GM18951 (cell line): ENCODE results near the gene DNAAF5.

Source experiments
- POLR2A ChIP-seq: IDR thresholded peaks from 4 replicates; pipeline ENCODE4 v1.6.1; 2011; ENCODE audit warnings: mild to moderate bottlenecking; ENCODE audit not compliant: insufficient read length, insufficient read depth; ENCODE audit errors: extremely low read depth
- in situ Hi-C: fragments of 300-500 bp; cut with MboI; formaldehyde crosslinking; loops from one replicate; pipeline ENCODE4 v1.12.0; 2022; ENCODE audit warnings: low sequenced_read_pairs, mixed read lengths, inconsistent platforms; ENCODE audit not compliant: unreplicated experiment

Gene DNAAF5

DNA sequence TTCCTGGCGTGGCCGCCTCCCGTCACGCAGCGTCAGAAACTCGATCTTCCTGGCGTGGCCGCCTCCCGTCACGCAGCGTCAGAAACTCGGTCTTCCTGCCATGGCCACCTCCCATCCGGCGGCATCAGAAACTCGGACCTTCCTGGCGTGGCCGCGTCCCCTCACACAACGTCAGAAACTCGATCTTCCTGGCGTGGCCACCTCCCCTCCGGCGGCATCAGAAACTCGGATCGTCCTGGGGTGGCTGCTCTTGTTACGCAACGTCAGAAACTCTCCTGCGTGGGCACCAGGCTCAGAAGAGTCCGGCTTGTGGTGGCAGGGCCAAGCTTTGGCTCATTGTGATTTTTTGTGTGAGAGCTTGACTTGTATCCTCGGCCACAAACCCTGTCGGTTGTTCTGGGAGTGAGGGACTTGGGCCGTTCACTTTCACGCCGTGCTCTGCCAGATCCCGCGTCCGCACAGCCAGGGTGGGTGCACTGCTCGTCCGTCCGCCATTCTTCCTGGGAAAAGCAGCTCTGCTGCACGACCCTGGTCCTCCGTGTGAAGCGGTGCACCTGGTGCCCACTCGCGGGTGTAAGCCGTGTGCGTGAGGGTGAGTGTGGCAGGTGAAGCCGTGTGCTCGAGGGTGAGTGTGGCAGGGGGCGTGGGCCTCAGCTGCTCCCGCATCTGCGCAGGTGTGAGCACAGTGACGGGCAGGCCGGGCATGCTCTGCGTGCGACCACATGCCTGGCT, 56.4 kb downstream of the DNAAF5 start:
- TF ChIP-seq POLR2A = no peak
- in situ Hi-C loops = loop anchor here (10.0 to 25.0 kb wide), 2 partner anchors 82 to 179 kb away; partner anchors contain the start of gene ADAP1

DNA sequence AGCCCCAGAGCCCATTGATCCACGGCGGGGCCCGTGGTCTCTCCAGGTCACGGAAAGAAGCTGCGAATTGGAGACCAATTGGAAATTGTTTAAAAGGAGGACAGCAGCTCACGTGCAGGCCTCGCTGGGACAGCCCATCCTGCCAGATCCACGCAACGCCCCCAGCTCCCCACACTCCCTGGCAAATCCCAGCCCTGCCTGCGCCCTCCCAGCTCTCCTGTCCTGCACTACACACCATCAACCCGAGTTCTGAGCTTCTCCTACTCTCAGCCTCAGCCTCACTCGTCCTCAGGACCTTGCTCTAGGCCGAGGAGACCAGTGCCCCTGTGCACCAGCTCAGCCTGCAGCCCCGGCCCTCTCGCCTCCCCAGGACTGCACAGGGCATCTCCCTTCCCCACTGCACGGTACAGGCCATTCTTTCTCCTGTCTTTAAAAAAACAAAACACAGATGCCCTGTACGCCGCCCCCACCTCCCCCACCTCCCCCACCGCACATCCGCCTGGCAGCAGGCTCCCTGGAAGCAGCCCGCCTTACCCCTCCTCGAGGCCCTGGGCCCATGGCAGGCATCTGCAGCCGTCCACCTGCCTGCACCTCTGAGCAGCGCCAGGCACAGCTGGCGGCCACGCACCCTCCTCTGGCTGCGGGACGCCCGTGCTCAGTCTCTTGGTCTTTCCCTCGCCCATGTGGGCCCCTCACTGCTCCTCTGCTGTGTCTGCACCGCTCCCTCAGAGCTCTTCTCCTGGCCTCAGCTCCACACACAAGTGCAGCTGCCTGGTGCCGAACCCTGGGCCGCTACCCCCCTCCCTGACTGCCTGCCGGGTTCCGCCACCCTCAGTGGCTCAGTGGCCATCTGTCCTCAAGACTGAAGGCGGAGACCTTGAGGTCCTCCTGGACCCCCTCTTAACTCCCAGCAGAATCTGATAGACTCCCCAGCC, 57.3 kb downstream of the DNAAF5 start:
- TF ChIP-seq POLR2A = no peak
- in situ Hi-C loops = loop anchor here (10.0 to 25.0 kb wide), 2 partner anchors 81 to 178 kb away; partner anchors contain the start of gene ADAP1

DNA sequence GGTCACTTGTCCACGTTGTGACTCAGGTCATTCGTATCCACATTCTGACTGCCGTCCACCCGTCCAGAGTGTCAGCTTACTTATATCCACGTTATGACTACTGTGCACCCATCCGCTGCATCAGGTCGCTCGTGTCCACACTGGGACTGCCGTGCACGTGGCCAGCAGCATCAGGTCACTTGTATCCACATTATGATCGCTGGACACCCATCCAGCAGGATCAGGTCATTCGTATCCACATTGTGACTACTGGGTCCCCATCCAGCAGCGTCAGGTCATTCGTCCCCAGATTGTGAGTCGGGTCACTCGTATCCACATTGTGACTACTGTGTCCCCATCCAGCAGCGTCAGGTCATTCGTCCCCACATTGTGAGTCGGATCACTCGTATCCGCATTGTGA, 58.5 kb downstream of the DNAAF5 start:
- in situ Hi-C loops = loop anchor here (10.0 to 25.0 kb wide), 2 partner anchors 80 to 177 kb away; partner anchors contain the start of gene ADAP1
- TF ChIP-seq POLR2A = no peak

DNA sequence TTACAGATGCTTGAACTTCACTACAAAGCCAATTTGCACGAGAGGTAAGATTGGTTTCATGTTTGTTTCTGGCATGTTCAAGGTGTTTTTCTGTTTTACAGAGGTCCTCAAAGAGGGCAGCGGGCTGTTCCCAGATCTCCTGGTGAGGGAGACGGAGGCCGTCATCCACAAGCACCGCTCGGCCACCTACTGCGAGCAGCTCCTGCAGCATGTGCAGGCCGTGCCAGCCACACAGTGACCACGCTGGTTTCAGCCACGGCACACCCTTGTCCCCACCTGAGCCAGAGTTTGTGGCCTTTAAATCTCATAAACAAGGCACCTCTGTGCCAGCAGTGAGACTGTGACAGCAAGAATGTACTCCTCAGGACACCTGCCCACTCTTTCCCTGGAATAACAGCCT, 58.9 kb downstream of the DNAAF5 start:
- TF ChIP-seq POLR2A = no peak
- in situ Hi-C loops = loop anchor here (10.0 to 25.0 kb wide), 2 partner anchors 79 to 177 kb away; partner anchors contain the start of gene ADAP1

DNA sequence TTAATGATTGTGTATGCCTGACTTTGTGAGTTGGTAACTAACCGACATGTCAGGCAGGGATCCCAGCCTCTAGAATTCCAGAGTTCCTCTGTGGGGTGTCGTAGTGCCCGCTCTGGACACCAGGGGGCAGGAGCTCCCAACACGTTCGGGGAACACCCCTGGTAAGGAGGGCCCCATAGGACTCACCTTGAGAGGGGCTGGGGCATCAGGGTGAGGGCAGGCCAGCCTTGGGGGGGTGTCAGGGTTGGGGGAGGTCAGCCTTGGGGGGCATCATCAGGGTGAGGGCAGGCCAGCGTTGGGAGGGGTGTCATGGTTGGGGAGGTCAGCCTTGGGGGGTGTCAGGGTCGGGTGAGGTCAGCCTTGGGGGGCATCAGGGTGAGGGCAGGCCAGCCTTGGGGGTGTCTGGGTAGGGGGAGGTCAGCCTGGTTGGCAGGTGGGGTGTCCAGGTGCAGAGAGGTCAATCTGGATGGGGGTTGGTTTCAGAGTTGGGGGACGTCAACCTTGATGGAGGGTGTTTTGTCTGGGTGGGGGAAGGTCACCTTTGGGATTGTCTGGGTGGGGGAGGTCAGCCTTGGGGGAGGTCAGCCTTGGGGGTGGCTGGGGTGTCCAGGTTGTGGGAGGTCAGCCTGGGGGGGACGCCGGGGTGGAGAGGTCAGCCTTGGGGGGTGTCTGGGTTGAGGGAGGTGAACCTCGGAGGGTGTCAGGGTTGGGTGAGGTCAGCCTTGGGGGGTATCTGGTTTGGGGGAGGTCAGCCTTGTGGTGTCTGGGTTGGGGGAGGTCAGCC, 60.2 kb downstream of the DNAAF5 start:
- in situ Hi-C loops = loop anchor here (10.0 to 25.0 kb wide), 2 partner anchors 78 to 176 kb away; partner anchors contain the start of gene ADAP1
- TF ChIP-seq POLR2A = no peak

DNA sequence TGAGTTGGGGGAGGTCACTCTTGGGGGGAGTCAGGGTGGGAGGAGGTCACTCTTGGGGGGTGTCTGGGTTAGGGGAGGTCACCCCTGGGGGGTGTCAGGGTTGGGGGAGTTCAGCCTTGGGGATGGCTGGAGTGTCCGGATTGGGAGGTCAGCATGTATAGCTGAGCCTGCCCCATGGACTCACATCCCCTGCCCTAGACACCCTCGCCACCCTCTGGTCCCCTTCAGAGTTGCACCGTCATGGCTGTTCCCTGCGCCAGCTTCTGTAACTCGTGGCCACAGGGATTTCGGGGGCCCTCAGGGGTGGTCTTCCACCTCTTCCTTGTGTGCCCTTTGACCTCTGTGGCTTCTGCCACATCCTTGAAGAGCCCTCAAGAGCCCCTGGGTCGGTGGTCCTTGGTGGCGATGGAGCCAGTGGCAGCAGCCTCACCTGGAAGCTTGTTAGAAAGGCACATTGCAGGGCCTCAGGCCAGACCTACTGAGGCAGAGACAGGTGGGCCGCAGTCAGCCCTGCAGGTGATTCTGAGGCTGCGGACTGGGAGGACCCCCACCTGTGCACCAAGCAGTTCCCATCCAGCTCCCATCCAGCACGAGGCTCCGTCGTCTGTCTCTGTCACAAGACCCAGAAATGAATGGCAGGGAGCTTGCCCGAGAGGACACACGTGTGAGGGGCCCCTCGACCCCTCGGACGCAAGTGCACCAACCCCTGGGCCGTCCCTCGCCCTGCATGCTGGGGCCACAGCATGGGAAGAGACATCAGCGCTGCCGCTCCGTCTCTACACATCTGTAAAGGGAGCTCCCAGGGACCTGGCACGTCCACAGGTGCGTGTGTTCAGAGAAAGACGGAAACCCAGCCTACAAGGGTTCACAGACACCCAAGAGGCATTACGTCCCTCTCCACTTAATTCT, 61.1 kb downstream of the DNAAF5 start:
- in situ Hi-C loops = loop anchor here (10.0 to 25.0 kb wide), 2 partner anchors 77 to 175 kb away; partner anchors contain the start of gene ADAP1

DNA sequence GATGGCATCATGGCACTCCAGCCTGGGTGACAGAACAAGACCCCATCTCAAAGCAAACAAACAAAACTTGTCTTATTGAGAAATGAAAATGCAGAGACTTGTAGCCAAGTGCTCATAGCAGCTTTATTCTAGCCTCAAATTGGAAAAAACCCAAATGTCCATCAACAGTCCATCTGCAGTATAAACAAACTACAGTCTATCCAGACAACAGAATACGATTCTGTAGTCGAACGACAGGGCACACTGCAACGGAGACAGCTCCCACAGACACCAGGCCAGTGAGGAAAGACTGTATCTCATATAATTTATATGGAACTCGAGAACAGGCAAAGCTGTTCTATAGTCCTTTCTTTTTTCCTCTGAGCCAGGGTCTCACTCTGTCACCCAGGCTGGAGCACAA, 65.0 kb downstream of the DNAAF5 start:
- in situ Hi-C loops = loop anchor here (25.0 kb wide), 1 partner anchor 171 kb away; the partner anchor contains the start of gene ADAP1
- TF ChIP-seq POLR2A = no peak

More for the DNA sequence above, 61.1 kb downstream of the DNAAF5 start:
- no peak for TF ChIP-seq POLR2A

DNA sequence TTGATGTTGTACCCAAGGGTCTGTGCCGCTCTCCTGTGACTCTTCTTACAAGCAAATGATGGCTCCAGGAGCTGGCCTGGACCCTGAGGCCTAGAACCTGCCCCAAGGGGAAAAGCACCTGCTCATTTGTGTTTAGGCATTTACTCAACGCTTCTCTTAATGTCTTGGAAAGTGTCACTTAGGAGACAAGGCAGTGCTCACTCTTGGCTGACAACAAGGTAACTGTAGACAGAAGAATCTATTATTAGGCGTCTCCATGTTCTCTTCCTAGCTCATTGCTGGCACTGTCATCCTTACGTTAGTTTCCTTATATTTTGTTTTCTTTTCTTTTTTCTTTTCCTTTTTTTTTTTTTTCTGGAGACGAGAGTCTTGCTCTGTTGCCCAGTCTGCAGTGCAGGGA, 67.7 kb downstream of the DNAAF5 start:
- no peak for TF ChIP-seq POLR2A
- in situ Hi-C loops = loop anchor here (25.0 kb wide), 1 partner anchor 168 kb away; the partner anchor contains the start of gene ADAP1

DNA sequence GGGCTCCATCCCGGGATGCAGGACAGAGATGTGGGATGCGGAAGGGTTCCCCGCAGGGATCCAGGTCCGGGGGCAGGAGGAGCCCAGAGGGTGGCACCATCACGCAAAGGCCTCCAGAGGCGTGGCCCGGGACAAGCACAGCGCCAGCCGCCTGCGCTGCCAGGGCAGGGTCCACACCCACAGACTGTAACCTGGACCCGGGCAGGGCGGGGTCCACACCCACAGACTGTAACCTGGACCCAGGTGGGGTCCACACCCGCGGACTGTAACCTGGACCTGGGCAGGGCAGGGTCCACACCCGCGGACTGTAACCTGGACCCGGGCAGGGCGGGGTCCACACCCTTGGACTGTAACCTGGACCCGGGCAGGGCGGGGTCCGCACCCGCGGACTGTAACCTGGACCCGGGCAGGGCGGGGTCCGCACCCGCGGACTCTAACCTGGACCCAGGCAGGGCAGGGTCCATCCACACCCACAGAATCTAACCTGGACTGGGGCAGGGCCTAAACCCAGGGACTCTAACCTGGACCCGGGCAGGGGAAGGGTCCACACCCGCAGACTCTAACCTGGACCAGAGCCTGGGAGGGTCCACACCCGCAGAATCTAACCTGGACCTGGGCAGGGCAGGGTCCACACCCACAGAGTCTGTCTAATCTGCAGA, 68.3 kb downstream of the DNAAF5 start:
- in situ Hi-C loops = loop anchor here (25.0 kb wide), 1 partner anchor 168 kb away; the partner anchor contains the start of gene ADAP1
- no peak for TF ChIP-seq POLR2A

DNA sequence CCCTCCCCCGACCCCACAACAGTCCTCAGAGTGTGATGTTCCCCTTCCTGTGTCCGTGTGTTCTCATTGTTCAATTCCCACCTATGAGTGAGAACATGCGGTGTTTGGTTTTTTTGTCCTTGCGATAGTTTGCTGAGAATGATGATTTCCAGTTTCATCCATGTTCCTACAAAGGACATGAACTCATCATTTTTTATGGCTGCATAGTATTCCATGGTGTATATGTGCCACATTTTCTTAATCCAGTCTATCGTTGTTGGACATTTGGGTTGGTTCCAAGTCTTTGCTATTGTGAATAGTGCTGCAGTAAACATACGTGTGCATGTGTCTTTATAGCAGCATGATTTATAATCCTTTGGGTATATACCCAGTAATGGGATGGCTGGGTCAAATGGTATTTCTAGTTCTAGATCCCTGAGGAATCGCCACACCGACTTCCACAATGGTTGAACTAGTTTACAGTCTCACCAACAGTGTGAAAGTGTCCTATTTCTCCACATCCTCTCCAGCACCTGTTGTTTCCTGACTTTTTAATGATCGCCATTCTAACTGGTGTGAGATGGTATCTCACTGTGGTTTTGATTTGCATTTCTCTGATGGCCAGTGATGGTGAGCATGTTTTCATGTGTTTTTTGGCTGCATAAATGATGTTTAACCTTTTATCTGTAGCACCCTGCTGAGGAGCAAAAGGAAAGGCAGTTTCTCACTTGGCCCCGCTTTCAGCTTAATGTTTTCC, 70.1 kb downstream of the DNAAF5 start:
- in situ Hi-C loops = loop anchor here (25.0 kb wide), 1 partner anchor 166 kb away; the partner anchor contains the start of gene ADAP1
